Karpas-422 (cell line): ENCODE measurements around the gene FIGN. TPM values are rescaled to one million over a fixed set of nuclear protein-coding genes. Genes with fewer than 3 reads are reported as not detected.

Experiments
- DNase-seq: peaks from one replicate; pipeline ENCODE4 v3.0.0-alpha.2; 2015
- H2AFZ ChIP-seq: fragments of 200-600 bp; sonication (generic); 2 replicates; pipeline ENCODE4 v1.6.1; 2014; ENCODE audit warnings: antibody characterized with exemption, low read length, mixed read lengths
- H3K27ac ChIP-seq: fragments of 200-600 bp; sonication (generic); 2 replicates; pipeline ENCODE4 v1.5.1; 2014; ENCODE audit warnings: mild to moderate bottlenecking, low read length, moderate library complexity
- H3K27me3 ChIP-seq: fragments of 200-600 bp; sonication (generic); 2 replicates; pipeline ENCODE4 v1.6.1; 2014; ENCODE audit warnings: low read length, mixed read lengths
- H3K36me3 ChIP-seq: fragments of 200-600 bp; sonication (generic); 2 replicates; pipeline ENCODE4 v1.6.1; 2014; ENCODE audit warnings: low read length, mixed read lengths; ENCODE audit not compliant: insufficient read depth
- H3K4me1 ChIP-seq: fragments of 200-600 bp; sonication (generic); 2 replicates; pipeline ENCODE4 v1.6.1; 2014; ENCODE audit warnings: mild to moderate bottlenecking, low read length, mixed read lengths
- H3K4me2 ChIP-seq: fragments of 200-600 bp; sonication (generic); 2 replicates; pipeline ENCODE4 v1.6.1; 2014; ENCODE audit warnings: low read length, low read depth, mild to moderate bottlenecking; ENCODE audit not compliant: poor library complexity, severe bottlenecking
- H3K4me3 ChIP-seq: fragments of 200-600 bp; sonication (generic); 2 replicates; pipeline ENCODE4 v1.5.1; 2014; ENCODE audit warnings: mild to moderate bottlenecking, antibody characterized with exemption, low read length, mixed read lengths
- H3K79me2 ChIP-seq: fragments of 200-600 bp; sonication (generic); 2 replicates; pipeline ENCODE4 v1.6.1; 2014; ENCODE audit warnings: mild to moderate bottlenecking, low read length, mixed read lengths
- H3K9ac ChIP-seq: fragments of 200-600 bp; sonication (generic); 2 replicates; pipeline ENCODE4 v1.6.0; 2014; ENCODE audit warnings: low read length
- H3K9me2 ChIP-seq: fragments of 200-600 bp; sonication (generic), shearing (Covaris generic); replicated peaks from 2 replicates; pipeline ENCODE4 v1.6.0; 2014; ENCODE audit warnings: mild to moderate bottlenecking, low read length, moderate library complexity; ENCODE audit not compliant: insufficient read depth
- H3K9me3 ChIP-seq: fragments of 300-700, 200-600 bp; sonication (generic); 2 replicates; pipeline ENCODE4 v1.6.1; 2014; ENCODE audit warnings: low read length, mixed read lengths
- H4K20me1 ChIP-seq: fragments of 200-600 bp; sonication (generic); 2 replicates; pipeline ENCODE4 v1.6.1; 2014; ENCODE audit warnings: mild to moderate bottlenecking, antibody characterized with exemption, low read length, low read depth; ENCODE audit not compliant: insufficient read depth
- total RNA-seq: library from RNA; depleted of rRNA; stranded (reverse); fragments of >200 nt; shearing (Covaris generic); gene quantifications from 2 replicates; pipeline ENCODE4 v1.2.3, GENCODE V29; 2014; ENCODE audit warnings: low replicate concordance

The FIGN gene
- total RNA-seq, 1 experiment from 2014 or later: not detected

GRCh38 chr2:163723348-163723747 lies 12.5 kb downstream of the FIGN start:
- no peaks in the 10 kb centered on the region for H4K20me1 ChIP-seq
- H3K9me2 ChIP-seq: no peaks in the 10 kb centered on the region
- no peak overlapping the region for H3K27ac ChIP-seq
- no peaks in the 10 kb centered on the region for H3K4me1 ChIP-seq
- no peaks in the 10 kb centered on the region for H3K27me3 ChIP-seq
- no peak overlapping the region for H3K4me3 ChIP-seq
- DNase-seq: no peak
- H3K36me3 ChIP-seq: no peaks in the 10 kb centered on the region
- H3K4me2 ChIP-seq: no peak overlapping the region
- no peak overlapping the region for H3K9ac ChIP-seq
- H3K9me3 ChIP-seq: no peaks in the 10 kb centered on the region
- no peaks in the 10 kb centered on the region for H3K79me2 ChIP-seq
- no peak overlapping the region for H2AFZ ChIP-seq

GRCh38 chr2:163719331-163719730 lies 16.5 kb downstream of the FIGN start:
- Histone ChIP-seq H2AFZ (no peak overlapping the region), H4K20me1 (no peaks in the 10 kb centered on the region), H3K27ac (no peak overlapping the region), H3K9me2 (no peaks in the 10 kb centered on the region), H3K27me3 (no peaks in the 10 kb centered on the region), H3K4me1 (no peaks in the 10 kb centered on the region), H3K36me3 (no peaks in the 10 kb centered on the region), H3K9ac (no peak overlapping the region), H3K4me3 (no peak overlapping the region), H3K4me2 (no peak overlapping the region), H3K79me2 (no peaks in the 10 kb centered on the region), H3K9me3 (no peaks in the 10 kb centered on the region)
- DNase-seq: no peak

- H2AFZ ChIP-seq: no peak overlapping the region
- no peaks in the 10 kb centered on the region for H3K36me3 ChIP-seq
- no peaks in the 10 kb centered on the region for H3K4me1 ChIP-seq
- H3K9me2 ChIP-seq: no peaks in the 10 kb centered on the region
- H3K27ac ChIP-seq: no peak overlapping the region
- H3K9ac ChIP-seq: no peak overlapping the region
- no peaks in the 10 kb centered on the region for H4K20me1 ChIP-seq
- H3K4me2 ChIP-seq: no peak overlapping the region
- H3K9me3 ChIP-seq: no peaks in the 10 kb centered on the region
- no peak for DNase-seq
- no peaks in the 10 kb centered on the region for H3K27me3 ChIP-seq
- H3K4me3 ChIP-seq: no peak overlapping the region
- H3K79me2 ChIP-seq: no peaks in the 10 kb centered on the region
Observed at GRCh38 chr2:163717993-163718680, 17.7 kb downstream of the FIGN start.

- no peak for DNase-seq
- no peaks in the 10 kb centered on the region for H3K9me2 ChIP-seq
- H3K4me3 ChIP-seq: no peak overlapping the region
- no peak overlapping the region for H3K9ac ChIP-seq
- H3K9me3 ChIP-seq: no peaks in the 10 kb centered on the region
- H3K36me3 ChIP-seq: no peaks in the 10 kb centered on the region
- H3K4me1 ChIP-seq: no peaks in the 10 kb centered on the region
- H3K79me2 ChIP-seq: no peaks in the 10 kb centered on the region
- no peaks in the 10 kb centered on the region for H4K20me1 ChIP-seq
- H3K27ac ChIP-seq: no peak overlapping the region
- no peak overlapping the region for H2AFZ ChIP-seq
- no peaks in the 10 kb centered on the region for H3K27me3 ChIP-seq
- H3K4me2 ChIP-seq: no peak overlapping the region
Observed at GRCh38 chr2:163717515-163717914, 18.3 kb downstream of the FIGN start.

- no peaks in the 10 kb centered on the region for H3K79me2 ChIP-seq
- no peaks in the 10 kb centered on the region for H3K36me3 ChIP-seq
- H2AFZ ChIP-seq: no peak overlapping the region
- no peak for DNase-seq
- no peak overlapping the region for H3K27ac ChIP-seq
- no peaks in the 10 kb centered on the region for H3K9me3 ChIP-seq
- H3K4me3 ChIP-seq: no peak overlapping the region
- H4K20me1 ChIP-seq: no peaks in the 10 kb centered on the region
- H3K4me1 ChIP-seq: no peaks in the 10 kb centered on the region
- no peaks in the 10 kb centered on the region for H3K9me2 ChIP-seq
- H3K9ac ChIP-seq: no peak overlapping the region
- H3K4me2 ChIP-seq: no peak overlapping the region
- no peaks in the 10 kb centered on the region for H3K27me3 ChIP-seq
Observed at GRCh38 chr2:163716101-163716500, 19.7 kb downstream of the FIGN start.

GRCh38 chr2:163715668-163716067 lies 20.1 kb downstream of the FIGN start:
- no peaks in the 10 kb centered on the region for H3K79me2 ChIP-seq
- H3K9me2 ChIP-seq: no peaks in the 10 kb centered on the region
- DNase-seq: no peak
- no peak overlapping the region for H3K4me3 ChIP-seq
- H3K4me1 ChIP-seq: no peaks in the 10 kb centered on the region
- H3K27ac ChIP-seq: no peak overlapping the region
- no peaks in the 10 kb centered on the region for H3K36me3 ChIP-seq
- no peaks in the 10 kb centered on the region for H3K27me3 ChIP-seq
- no peak overlapping the region for H2AFZ ChIP-seq
- H3K9me3 ChIP-seq: no peaks in the 10 kb centered on the region
- H4K20me1 ChIP-seq: no peaks in the 10 kb centered on the region
- H3K9ac ChIP-seq: no peak overlapping the region
- H3K4me2 ChIP-seq: no peak overlapping the region

GRCh38 chr2:163715199-163715598 lies 20.6 kb downstream of the FIGN start:
- H3K27me3 ChIP-seq: no peaks in the 10 kb centered on the region
- no peak for DNase-seq
- H3K4me3 ChIP-seq: no peak overlapping the region
- H3K4me1 ChIP-seq: no peaks in the 10 kb centered on the region
- no peaks in the 10 kb centered on the region for H3K79me2 ChIP-seq
- H2AFZ ChIP-seq: no peak overlapping the region
- no peak overlapping the region for H3K4me2 ChIP-seq
- no peaks in the 10 kb centered on the region for H3K9me3 ChIP-seq
- no peaks in the 10 kb centered on the region for H4K20me1 ChIP-seq
- no peaks in the 10 kb centered on the region for H3K9me2 ChIP-seq
- no peaks in the 10 kb centered on the region for H3K36me3 ChIP-seq
- no peak overlapping the region for H3K9ac ChIP-seq
- no peak overlapping the region for H3K27ac ChIP-seq

- H3K27ac ChIP-seq: no peak overlapping the region
- H3K4me1 ChIP-seq: no peaks in the 10 kb centered on the region
- DNase-seq: no peak
- H3K79me2 ChIP-seq: no peaks in the 10 kb centered on the region
- no peak overlapping the region for H3K4me3 ChIP-seq
- no peaks in the 10 kb centered on the region for H4K20me1 ChIP-seq
- H3K36me3 ChIP-seq: no peaks in the 10 kb centered on the region
- H3K9me3 ChIP-seq: no peaks in the 10 kb centered on the region
- H3K27me3 ChIP-seq: no peaks in the 10 kb centered on the region
- H3K9me2 ChIP-seq: no peaks in the 10 kb centered on the region
- no peak overlapping the region for H2AFZ ChIP-seq
- H3K9ac ChIP-seq: no peak overlapping the region
- H3K4me2 ChIP-seq: no peak overlapping the region
Observed at GRCh38 chr2:163713534-163714311, 22.1 kb downstream of the FIGN start.
